Parathyroid adenoma (tissue), 2 donors: ENCODE data around the gene ZNF337.
A peak's percentile ranks its signal among the peaks of the same experiment; 100 is the strongest.

Experiments
- H2AFZ ChIP-seq: fragments of 300-600 bp; sonication (generic); one replicate; pipeline ENCODE4 v1.7.0; 2017; ENCODE audit warnings: antibody characterized with exemption, mild to moderate bottlenecking
- H3K27ac ChIP-seq: fragments of 300-600 bp; sonication (generic); one replicate; pipeline ENCODE4 v1.7.0; 2017
- H3K27me3 ChIP-seq: fragments of 300-600 bp; sonication (generic); one replicate; pipeline ENCODE4 v1.7.0; 2017; ENCODE audit warnings: low read length; ENCODE audit not compliant: control insufficient read depth, insufficient read depth
- H3K36me3 ChIP-seq: fragments of 300-600 bp; sonication (generic); one replicate; pipeline ENCODE4 v1.7.0; 2017; ENCODE audit warnings: low read length; ENCODE audit not compliant: control insufficient read depth, insufficient read depth
- H3K4me1 ChIP-seq: fragments of 300-600 bp; sonication (generic); one replicate; pipeline ENCODE4 v1.7.0; 2017; ENCODE audit warnings: control low read depth
- H3K4me2 ChIP-seq: fragments of 300-600 bp; sonication (generic); one replicate; pipeline ENCODE4 v1.7.0; 2017; ENCODE audit warnings: low read length
- H3K4me3 ChIP-seq: fragments of 300-600 bp; sonication (generic); one replicate; pipeline ENCODE4 v1.7.0; 2017; ENCODE audit warnings: low read depth, low read length
- H3K79me2 ChIP-seq: fragments of 300-600 bp; sonication (generic); one replicate; pipeline ENCODE4 v1.7.0; 2017; ENCODE audit warnings: control low read depth
- H3K9ac ChIP-seq: fragments of 300-600 bp; sonication (generic); one replicate; pipeline ENCODE4 v1.7.0; 2017; ENCODE audit warnings: mild to moderate bottlenecking
- H3K9me3 ChIP-seq: fragments of 300-600 bp; sonication (generic); one replicate; pipeline ENCODE4 v1.7.0; 2017; ENCODE audit warnings: low read length; ENCODE audit not compliant: control insufficient read depth
- TF ChIP-seq, protein P1 (sequence below): fragments of 300-600 bp; sonication (generic); IDR thresholded peaks from one replicate; pipeline ENCODE4 v1.7.0; 2017; ENCODE audit warnings: antibody characterized with exemption, mild to moderate bottlenecking
- donor health status: primary hyperparathyroidism.

ZNF337 gene

DNA sequence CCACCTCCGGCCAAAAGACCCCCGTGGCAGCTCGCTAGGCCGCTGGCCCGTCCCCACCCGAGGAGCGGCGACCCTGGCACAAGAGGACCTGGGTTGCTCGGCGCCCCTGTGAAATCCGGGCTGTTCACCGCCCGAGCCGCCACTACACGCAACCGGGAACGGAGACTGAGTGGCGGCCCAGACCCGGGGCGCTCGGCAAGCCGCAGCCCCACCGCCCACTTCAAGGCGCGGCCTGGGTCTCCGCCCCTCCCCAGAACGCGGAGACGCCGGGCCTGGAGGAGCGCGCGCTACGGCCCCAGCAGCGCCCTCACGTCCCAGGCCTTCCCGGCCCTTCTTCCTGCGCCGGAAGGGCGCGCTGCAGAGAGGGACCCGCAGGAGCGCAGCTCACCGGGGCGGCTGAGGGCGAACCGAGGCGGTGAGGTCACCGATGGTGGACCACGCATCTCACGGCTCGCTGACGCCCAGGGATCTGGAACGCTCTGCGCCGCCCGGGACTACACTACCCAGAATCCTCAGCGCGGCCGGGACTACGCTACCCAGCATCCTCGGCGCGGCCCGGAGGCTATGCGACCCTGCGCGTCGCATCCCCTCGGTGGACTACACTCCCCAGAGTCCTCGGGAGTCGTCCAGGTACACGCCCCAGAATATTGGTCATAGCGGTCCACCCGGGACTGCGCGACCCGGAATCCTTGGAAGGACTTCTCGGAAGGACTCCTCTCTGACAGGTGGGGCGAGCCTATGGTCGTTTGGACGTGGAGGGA, at the start of gene ZNF337:
Gene ZNF337 (minus strand): TSS at position 483 of the 761 bp plus-strand sequence. CDS start 10,436 bp downstream, outside the sequence.
- H3K4me1 ChIP-seq: no peaks in the 10 kb centered on the region
- peak within 1 kb of the TSS; percentile 78 for H3K4me3 ChIP-seq
- H3K4me2 ChIP-seq: peak within 1 kb of the TSS; percentile 73
- H2AFZ ChIP-seq: peak within 1 kb of the TSS; percentile 96
- TF ChIP-seq, protein P1, sequence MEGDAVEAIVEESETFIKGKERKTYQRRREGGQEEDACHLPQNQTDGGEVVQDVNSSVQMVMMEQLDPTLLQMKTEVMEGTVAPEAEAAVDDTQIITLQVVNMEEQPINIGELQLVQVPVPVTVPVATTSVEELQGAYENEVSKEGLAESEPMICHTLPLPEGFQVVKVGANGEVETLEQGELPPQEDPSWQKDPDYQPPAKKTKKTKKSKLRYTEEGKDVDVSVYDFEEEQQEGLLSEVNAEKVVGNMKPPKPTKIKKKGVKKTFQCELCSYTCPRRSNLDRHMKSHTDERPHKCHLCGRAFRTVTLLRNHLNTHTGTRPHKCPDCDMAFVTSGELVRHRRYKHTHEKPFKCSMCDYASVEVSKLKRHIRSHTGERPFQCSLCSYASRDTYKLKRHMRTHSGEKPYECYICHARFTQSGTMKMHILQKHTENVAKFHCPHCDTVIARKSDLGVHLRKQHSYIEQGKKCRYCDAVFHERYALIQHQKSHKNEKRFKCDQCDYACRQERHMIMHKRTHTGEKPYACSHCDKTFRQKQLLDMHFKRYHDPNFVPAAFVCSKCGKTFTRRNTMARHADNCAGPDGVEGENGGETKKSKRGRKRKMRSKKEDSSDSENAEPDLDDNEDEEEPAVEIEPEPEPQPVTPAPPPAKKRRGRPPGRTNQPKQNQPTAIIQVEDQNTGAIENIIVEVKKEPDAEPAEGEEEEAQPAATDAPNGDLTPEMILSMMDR: peak; percentile 33
- peaks cover 4% of the 10 kb centered on the region for H3K79me2 ChIP-seq
- no peaks in the 10 kb centered on the region for H3K9me3 ChIP-seq
- no peaks in the 10 kb centered on the region for H3K27me3 ChIP-seq
- H3K9ac ChIP-seq: peak within 1 kb of the TSS; percentile 78
- no peaks in the 10 kb centered on the region for H3K36me3 ChIP-seq
- H3K27ac ChIP-seq: peak within 1 kb of the TSS; percentile 80

DNA sequence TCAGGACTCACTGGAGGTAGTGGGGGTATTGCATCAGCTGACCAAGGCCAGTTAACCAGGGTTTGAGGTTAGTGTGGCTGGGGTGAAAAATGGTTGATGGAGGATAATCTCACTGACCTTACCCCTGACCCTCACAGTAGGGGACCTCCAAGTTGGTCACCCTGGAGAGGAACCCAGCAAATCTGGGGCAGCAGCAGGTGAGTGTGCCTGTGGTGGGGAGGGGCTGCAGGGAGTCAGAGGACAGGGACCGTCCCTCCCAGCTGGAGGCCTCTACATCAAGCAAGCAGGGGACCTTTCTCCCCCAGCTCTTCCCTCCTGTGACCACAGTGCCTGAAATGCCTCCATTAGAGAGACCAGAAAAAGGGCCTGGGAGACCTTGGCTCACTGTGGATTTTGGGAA, 49.1 kb upstream of the ZNF337 start:
- no peaks in the 10 kb centered on the region for H3K27me3 ChIP-seq
- TF ChIP-seq, protein P1: no peak
- H3K27ac ChIP-seq: no peak overlapping the region
- peaks cover 4% of the 10 kb centered on the region for H3K4me1 ChIP-seq
- H2AFZ ChIP-seq: no peak overlapping the region
- no peak overlapping the region for H3K9ac ChIP-seq
- no peak overlapping the region for H3K4me2 ChIP-seq
- no peaks in the 10 kb centered on the region for H3K79me2 ChIP-seq
- H3K9me3 ChIP-seq: no peaks in the 10 kb centered on the region
- no peaks in the 10 kb centered on the region for H3K36me3 ChIP-seq
- no peak overlapping the region for H3K4me3 ChIP-seq

DNA sequence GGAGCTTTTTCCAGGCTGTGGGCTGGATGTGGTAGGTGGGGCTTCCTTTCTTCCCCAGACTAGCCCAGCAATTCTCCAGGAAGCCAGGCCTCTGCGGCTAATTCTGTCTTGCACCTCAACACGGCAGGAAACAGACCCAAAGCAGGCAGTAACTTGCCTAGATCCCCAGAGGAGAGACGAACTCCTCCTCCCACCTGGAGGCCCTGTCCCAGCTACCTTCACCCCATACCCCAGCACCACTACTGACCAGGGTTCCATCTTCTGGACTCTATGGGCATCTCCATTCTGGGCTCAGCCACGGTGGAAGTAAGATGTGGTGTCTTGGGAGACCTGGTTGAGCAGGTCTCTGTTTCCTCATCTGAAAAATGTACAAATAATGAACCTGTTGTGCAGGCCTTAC, 48.4 kb upstream of the ZNF337 start:
- Histone ChIP-seq H3K79me2 (no peaks in the 10 kb centered on the region), H2AFZ (no peak overlapping the region), H3K9me3 (no peaks in the 10 kb centered on the region), H3K36me3 (no peaks in the 10 kb centered on the region), H3K4me3 (no peak overlapping the region), H3K27ac (no peak overlapping the region), H3K9ac (no peak overlapping the region), H3K4me1 (no peaks in the 10 kb centered on the region), H3K27me3 (no peaks in the 10 kb centered on the region), H3K4me2 (no peak overlapping the region)
- TF ChIP-seq, protein P1: no peak

DNA sequence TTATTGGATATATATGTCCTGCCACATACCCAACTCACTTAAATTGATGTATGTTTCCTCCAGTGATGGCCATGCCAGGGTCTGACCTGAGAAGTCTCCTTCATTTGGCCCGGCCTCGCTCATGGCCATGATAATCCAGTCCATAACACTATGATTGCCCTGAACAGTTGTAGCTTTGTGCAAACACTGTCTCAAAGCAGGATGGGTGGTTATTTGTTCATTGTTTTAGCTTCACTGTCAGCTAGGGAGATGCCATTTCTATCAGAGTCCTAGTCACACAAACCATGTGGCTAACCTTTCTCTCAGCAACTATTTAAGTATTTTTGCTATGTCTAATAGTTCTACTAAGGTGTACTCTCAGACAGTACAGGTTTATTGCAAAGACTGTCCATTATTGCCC, 47.6 kb upstream of the ZNF337 start:
- Histone ChIP-seq H3K4me3 (no peak overlapping the region), H3K27me3 (no peaks in the 10 kb centered on the region), H3K9ac (no peak overlapping the region), H3K4me1 (no peaks in the 10 kb centered on the region), H2AFZ (no peak overlapping the region), H3K27ac (no peak overlapping the region), H3K79me2 (no peaks in the 10 kb centered on the region), H3K36me3 (no peaks in the 10 kb centered on the region), H3K4me2 (no peak overlapping the region), H3K9me3 (no peaks in the 10 kb centered on the region)
- TF ChIP-seq, protein P1: no peak

DNA sequence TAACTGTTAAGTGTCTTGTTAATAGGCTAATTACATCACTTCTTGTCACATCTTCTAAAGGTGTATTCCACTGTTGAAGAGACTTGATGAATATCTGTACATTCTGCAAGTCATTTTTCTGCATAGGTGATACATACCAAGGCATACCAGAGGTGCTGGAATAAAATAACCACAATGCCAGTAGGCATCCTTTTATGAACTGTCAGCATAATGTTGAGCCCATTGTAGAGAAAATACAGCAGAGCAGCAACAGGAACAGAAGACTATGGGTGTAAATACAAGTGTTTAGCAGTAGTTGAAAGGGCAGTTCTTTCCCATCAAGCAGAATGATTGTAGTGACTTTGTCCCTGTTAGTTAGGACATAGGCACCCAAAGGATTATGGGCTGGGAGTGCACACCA, 44.4 kb upstream of the ZNF337 start:
- no peak overlapping the region for H3K27ac ChIP-seq
- H3K4me1 ChIP-seq: no peaks in the 10 kb centered on the region
- TF ChIP-seq, protein P1: no peak
- no peaks in the 10 kb centered on the region for H3K27me3 ChIP-seq
- H2AFZ ChIP-seq: no peak overlapping the region
- H3K4me3 ChIP-seq: no peak overlapping the region
- H3K36me3 ChIP-seq: no peaks in the 10 kb centered on the region
- no peak overlapping the region for H3K9ac ChIP-seq
- H3K9me3 ChIP-seq: no peaks in the 10 kb centered on the region
- no peak overlapping the region for H3K4me2 ChIP-seq
- H3K79me2 ChIP-seq: no peaks in the 10 kb centered on the region
